Hematopoietic multipotent progenitor cell (in vitro differentiated cells): ENCODE results near the gene NOP16. TPM values are rescaled to one million over a fixed set of nuclear protein-coding genes. Genes with fewer than 3 reads are reported as not detected.
"Not testable (repeated sequence)": the region's sequence is repeated elsewhere in the genome, so short reads cannot be mapped to it uniquely, and the experiment has no call there.

ENCODE experiments used
- DNase-seq, 3 donors: peaks; one replicate each; pipeline ENCODE4 v3.0.0-alpha.2; 2011 to 2015; ENCODE audit warnings: low read depth in 2 of 3, low spot score in 2 of 3
- total RNA-seq: library from RNA; depleted of rRNA; stranded (reverse); fragments of >200 nt; gene quantifications from one replicate; pipeline ENCODE4 v1.2.3, GENCODE V29; 2012

The NOP16 gene
- total RNA-seq, 1 donor, result 16.7 TPM

DNA sequence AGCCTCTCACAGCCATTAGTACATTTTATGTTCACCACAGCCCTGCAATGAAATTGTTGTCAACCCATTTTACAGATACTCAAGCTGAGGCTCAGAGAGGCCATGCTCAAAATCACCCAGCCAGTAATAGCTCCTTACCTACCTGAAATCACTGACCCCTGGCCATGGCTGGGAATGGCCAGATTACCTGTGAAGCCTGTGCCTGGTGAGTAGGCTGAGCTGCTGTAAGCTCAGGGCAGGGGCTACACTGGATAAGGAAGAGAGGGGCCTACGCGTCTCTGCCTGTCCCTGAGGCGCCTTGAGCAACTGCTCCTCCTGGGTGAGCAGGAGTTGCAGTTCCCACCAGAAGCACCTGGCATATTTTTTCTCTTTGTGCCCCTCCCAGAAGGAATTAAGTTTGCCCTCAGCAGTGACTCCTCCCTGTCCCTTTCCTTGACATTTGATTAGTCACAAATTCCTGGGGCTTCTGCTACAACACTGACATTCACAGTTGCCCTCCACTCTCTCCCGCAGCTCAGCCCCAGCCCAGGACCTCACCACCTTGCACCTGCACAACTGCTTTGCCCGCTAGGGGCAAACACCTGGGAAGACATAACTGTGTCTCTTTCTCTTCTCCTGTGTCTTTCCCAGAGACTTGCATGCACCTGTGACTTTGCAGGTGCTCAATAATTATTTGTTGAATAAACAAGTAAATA is 22.2 kb upstream of the NOP16 start:
- DNase-seq, result no peak

DNA sequence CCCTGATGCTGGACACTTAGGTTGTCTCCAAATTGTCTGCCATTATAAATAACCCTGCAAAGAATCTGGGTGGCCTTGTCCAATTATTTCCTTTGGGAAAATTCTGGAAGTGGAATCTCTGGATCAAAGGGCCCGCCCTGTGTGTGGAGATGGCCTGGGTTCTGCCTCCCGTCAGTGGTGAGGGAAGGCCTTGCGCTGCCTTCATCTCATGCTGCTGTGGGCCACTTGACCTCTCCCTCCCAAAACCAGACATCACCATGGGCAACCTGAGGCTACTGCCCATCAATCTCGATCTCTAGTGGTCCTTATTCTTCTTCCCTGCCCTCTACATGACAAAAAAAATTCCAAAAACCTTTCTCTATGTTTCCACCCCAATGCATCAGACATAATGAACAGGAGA is 21.4 kb upstream of the NOP16 start:
- DNase-seq, result no peak

DNA sequence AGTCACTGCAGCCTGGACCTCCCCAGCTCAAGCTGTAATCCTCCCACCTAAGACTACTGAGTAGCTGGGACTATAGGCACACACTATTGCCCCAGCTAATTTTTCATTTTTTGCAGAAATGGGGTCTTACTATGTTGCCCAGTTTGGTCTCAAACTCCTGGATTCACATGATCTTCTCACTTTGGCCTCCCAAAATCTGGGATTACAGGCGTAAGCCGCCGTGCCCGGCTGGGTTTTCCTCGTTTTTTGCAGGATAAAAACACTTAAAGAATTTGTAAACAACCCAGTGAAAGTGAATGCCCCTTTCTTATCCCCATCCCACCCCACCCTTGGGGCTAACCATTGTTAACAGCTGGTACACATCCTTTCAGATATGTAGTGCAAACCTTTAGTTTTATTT is 20.2 kb upstream of the NOP16 start:
- DNase-seq, result no peak

DNA sequence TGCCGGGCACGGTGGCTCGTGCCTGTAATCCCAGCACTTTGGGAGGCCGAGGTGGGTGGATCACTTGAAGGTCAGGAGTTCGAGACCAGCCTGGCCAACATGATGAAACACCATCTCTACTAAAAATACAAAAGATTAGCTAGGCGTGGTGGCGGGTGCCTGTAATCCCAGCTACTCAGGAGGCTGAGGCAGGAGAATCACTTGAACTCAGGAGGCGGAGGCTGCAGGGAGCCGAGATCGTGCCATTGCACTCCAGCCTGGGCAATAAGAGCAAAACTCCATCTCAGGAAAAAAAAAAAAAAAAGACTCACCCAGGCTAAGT is 19.8 kb upstream of the NOP16 start:
- DNase-seq, result not testable (repeated sequence)

DNA sequence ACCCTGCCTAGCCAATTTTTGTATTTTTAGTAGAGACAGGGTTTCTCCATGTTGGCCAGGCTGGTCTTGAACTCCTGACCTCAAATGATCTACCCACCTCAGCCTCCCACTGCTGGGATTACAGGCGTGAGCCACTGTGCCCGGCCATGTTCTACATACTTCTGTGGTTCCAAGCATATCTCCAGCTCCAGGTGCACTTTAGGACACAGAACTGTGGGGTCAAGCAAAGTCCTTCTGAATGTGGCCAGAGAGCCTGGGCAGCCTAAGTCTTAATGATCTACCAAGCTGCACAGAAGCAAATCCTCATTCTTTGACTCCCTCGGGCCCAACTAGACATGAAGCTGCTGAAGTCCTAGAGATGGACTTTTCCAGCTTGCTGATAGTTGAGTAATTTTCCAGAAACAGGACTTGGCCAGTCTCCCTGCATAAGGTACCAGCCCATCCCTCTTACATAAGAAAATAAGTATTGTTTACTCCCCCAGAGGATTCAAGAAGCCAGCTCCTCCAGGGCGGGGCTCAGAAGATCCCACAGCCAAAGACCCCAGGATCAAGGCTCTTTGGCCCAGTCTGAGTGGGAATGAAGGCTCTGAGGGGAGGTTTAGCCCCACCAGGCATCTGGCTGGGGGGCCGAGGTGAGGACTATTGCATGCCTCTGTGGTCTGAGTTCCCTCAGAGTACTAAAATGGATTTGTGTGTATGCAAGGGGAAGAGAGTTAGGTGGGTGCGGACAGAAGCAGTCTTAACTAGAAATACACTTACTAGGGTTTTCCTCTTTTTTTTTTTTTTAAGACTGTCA is 19.3 kb upstream of the NOP16 start:
- no peak for DNase-seq

DNA sequence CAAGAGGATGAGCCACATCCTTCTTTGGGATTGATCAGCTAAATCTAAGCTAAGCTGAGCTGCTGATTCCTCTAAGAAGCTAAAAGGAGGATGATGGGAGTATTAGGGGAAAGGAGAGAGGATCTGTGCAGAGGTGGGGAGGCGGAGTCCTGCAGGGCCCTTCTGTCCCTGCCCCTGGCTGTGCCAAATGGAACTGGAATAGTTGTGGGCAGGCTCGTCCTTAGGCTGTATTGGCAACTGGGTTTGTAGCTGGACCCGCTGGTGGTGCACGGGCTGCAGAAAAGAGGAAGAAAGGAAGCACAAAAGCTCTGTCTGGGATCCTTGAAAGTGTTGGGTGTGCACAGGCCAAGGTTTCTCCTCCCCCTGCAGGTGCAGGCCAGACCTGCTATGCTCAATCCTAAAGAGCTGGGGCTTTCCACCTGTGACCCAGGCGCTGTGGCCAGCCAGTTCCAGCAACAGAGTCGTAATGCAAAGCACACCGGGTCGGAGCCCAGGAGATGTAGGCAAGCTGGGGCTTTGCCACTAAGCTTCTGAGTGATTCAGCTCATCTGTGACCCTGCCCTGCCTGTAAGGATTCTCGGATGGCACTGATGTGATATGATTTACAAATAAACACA is 18.1 kb upstream of the NOP16 start:
- no peak for DNase-seq

DNA sequence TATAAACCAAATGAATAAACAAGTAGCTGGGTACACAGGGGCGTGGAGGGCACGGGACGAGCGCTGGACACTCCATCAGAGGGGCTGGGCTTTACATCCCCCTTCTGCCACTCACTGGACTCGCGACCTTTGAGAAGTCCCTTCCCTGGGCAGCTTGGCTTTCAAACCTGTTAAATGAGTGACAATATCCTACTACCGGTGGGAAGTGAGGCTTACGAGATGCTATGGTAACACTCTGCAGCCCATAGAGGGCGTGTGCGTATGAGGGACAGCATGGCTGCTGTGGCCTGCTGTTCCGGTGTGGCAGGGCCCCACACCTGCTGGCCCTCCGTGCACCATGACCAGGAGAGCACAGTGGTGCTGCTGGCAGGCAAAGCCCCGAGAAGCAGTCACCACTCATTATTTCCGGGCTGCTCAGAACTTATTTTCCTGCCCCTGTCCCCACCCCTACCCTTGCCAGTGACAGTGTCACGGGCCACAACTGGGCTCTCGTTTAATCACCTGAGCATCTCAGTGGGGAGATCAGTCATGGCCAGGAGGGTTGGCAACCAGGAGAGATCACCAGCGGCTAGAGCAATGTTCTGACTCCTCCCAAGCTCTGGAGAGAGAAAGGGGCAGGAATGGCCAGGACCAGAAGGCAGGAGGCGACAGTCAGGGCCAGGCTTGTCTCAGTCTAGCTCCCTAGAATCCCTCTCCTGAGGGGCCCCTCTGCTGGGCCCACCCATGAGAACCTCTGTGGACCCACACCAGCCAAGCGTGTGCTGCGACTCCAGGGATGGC is 17.4 kb upstream of the NOP16 start:
- DNase-seq, result no peak

DNA sequence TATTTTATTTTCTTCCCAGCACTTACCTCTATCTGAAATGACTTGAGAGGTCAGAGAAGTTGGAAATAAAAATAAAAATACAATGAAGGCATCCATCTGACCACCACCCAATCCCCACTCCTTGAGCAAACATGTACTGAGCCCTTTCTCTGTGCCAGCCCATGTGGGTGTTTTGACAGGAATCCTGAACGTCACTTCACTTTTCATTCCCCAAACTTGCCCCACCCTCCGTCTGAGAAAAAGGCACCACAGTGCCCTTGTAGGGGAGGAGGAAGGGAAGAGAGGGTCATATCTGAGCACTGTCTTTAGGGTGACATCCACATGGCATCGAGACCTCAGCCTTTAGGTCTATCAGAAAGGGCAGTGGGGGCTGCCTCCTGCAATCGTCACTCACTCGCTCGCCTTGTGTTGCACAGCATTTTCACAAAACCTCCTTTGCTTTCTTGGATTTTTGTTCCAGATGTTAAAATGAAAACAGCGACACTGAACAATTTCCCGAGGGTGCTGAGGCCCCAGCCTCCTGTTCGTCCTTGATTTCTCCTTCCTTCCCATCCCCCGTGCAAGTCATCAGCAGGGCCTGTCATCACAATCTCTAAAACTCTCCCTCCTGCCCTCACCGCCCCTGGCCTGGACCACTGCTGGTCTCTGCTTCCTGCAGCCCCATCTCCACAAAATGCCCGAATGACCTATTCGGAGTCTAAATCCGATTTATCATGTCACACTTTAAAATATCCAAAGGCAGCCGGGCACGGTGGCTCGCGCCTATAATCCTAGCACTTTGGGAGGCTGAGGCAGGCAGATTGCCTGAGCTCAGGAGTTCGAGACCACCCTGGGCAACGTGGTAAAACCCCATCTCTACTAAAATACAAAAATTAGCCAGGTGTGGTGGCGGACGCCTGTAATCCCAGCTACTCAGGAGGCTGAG is 13.1 kb upstream of the NOP16 start:
- DNase-seq, result no peak

DNA sequence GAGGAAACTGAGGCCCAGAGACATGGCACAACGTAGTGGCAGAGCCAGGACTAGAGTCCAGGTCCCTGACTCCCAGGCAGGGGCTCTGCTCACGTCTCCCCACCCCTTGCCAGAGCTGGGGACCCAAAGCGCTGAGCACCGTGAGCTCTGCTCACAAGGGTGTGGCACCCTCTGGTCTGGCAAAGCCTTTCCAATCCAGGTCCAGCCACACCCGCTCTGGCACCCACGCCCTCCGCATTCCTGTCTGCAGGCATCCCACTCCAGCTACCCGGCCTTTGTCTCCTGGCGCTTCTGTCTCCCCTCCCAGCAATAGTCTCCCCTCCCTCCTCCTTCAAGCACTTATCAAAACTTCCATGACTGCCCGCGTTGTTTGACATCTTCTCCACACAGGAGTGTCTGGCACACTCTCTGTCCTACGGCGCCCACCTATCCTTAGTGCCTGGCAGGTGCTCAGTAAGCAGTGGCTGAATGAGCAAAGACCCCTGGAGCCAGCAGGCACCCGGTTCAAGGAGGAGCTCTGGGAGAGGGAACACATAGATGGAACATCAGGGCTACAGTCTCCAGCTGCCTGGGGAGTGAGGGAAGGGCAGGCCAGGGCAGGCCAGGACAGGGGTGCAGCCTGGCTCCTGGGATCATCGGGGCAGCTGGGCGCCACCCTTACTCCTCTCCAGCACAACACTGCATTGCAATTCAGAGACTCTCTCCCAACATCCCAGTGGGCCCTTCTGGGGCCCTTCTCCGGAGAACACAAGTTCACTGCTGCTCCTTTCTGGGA is 12.2 kb upstream of the NOP16 start:
- DNase-seq, result no peak

DNA sequence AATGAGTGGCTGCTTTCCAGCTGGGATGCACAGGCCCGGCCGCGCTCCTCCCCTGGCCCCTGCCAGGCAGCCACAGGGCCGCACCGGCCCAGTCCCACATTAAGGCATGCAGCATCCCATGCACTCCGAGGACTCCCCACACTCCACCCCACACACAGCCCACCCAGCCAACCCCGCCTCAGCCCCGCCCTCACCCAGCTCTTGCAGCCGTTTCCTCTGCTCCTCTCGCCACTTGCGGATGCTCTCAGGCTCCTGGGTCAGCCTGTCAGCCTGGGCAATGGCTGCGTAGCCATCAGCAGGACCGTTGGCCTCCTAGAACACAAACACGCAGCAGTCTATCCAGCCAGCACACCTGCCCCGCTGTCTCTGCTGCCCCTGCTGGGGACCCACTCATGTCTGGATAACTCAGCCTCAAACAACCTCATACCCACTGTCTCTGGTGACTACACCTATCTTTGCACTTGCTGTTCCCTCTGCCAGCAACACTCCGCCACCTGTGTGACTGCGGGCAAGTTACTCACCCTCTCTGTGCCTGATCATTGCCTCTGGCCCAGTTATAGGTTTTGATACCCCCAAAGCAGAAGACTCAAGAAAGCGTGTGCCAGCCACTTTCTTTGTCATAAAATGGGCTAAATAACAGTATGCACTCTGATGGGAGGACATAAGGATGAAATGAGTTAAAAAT is 9.5 kb upstream of the NOP16 start:
- no peak for DNase-seq

DNA sequence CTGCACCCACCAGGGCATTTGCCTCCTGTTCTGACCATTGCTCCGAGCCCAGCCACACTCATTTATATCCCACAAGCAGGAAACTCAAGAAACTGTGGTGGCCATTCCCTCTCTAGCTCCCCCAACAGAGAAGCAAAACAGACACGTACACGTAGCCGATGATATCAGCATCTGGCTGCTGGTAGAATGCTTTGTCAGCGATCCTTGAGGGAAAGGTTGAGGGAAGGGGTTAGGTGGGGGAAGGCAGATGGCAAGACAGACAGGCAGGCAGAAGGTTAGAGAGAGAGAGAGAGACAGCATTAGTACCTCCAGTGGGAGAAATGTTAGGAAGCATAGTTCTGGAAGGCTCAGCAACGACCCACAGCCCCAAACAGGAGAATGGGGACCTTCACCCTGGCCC is 7.9 kb upstream of the NOP16 start:
- no peak for DNase-seq

DNA sequence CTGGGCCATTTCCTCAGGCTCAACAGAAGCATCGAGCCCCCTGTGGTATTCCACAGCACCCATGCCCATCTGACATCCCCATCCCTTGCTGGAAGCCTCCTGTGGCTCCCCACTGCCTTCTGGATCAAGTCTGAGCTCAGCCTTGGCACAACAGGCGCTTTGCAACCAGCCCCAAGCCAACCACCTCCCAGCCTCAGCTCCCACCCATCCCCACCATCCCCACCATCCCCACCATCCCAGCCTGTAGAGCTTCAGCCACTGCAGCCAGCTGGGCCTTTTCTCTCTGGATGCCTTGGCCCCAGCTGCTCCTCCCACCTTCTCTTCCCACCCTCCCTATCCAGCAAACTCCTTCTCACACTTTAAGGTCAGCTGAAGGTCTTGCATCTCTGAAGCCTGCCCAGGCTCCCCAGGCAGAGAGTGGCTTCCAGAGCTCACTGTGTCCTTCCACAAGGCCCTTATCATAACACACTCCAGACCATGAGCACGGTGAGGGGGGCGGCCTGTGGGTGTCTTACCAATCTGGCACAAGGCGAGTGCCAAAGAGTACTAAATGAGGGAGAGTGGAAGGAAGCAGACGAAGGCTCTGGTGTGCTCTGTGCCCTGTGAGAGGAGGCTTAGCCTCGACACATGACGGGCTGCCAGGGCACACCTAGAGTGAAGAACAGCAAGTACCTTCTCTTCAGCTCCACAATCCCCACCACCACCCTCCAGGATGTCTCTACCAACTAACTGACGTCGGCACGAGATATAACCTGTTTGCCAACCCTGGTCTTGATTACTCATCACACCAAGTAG is 6.7 kb upstream of the NOP16 start:
- no peak for DNase-seq

DNA sequence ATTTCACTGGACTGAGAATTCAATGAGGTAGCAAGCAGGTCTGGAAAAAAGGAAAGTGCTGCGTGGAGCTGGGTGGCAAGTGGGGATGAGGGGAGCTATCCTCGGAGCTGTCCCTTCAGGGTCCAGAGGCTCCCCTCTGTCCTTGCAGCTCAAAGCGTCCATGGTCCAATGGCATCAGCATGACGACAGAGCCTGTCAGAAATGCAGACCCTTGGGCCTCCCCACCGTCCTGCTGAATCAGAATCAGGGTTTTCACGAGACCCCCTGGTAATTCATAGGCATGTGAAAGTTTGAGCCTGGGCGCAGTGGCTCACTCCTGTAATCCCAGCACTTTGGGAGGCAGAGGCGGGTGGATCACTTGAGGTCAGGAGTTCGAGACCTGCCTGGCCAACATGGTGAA is 5.7 kb upstream of the NOP16 start:
- DNase-seq, result no peak

DNA sequence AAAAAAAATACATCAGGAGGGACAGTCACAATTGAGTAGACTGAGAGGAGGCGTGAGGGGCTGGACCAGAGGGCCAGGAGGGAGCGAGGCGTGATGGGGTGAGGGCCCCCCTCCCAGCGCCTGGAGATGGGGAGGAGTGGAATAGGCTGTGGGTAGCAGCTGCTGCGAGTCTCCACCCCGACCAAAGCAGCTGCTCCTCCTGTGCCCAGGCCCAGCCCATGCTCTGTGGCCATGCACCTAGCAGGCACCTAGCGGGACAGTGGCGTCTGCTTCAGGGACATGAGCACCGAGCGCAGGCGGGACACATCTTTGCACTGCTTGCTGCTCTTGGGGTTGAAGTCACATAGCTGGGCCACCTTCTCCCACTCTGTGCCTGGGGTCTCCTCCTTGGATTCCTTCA is 4.1 kb upstream of the NOP16 start:
- DNase-seq, result no peak

DNA sequence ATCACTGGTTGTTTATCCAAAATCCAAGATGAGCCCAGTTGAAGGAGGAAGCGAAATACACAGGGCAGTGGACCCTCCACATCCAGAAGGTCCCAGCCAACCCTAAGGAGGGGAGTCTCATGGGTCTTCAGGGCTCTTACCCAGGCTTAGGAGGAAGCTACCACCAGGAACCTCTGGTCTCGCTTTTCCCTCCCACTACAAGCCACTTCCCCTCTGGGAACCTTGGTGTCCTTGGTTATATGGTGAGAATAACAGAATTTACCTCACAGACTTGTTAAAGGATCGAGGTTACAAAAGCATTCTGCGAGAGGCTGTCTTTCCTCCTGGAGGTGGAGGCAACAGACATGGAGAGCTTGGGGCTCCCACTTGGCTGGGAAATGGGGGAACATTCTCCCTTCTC is 3.6 kb upstream of the NOP16 start:
- no peak for DNase-seq

DNA sequence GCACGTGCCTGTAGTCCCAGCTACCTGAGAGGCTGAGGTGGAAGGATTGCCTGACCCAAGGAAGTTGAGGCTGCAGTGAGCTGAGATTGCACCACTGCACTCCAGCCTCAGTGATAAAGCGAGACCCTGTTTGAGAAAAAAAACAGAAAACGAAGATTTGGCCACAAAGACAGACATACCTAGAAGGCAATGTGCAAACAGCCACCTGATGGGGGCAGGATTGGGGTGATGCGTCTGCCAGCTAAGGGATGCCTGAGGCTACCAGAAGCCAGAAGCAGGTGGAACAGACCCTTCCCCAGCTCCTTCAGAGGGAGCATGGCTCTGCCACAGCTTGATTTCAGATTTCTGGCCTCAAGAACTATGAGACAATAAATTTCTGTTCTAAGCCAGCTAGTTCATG is 3.1 kb upstream of the NOP16 start:
- no peak for DNase-seq

DNA sequence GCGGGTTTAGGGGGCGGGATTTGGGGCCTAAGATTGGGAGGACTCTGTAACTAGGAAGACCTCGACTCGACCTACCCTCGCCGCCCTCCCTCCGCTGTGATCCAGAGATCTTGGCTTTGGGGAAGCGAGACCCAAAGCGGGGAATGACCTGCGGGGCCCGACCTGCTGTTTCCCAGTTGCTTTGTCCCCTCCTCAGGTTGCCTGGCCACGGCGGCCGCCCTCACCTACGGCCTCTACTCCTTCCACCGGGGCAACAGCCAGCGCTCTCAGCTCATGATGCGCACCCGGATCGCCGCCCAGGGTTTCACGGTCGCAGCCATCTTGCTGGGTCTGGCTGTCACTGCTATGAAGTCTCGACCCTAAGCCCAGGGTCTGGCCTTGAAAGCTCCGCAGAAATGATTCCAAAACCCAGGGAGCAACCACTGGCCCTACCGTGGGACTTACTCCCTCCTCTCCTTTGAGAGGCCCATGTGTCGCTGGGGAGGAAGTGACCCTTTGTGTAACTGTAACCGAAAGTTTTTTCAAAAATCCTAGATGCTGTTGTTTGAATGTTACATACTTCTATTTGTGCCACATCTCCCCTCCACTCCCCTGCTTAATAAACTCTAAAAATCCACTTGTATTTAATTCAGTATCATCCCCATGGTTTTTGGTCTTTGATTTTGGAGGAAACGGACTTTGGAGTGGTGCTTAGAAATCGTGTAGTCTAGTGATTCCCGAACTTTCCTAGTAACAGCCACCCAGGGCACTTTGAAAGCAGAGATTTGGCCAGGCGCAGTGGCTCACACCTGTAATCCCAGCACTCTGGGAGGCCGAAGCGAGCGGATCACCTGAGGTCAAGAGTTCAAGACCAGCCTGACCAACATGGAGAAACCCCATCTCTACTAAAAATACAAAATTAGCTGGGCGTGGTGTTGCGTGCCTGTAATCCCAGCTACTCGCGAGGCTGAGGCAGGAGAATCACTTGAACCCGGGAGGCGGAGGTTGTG is 1.0 kb upstream of the NOP16 start:
- DNase-seq, result no peak
